ENCODE measurements around the gene MIOS.

MIOS gene

DNA sequence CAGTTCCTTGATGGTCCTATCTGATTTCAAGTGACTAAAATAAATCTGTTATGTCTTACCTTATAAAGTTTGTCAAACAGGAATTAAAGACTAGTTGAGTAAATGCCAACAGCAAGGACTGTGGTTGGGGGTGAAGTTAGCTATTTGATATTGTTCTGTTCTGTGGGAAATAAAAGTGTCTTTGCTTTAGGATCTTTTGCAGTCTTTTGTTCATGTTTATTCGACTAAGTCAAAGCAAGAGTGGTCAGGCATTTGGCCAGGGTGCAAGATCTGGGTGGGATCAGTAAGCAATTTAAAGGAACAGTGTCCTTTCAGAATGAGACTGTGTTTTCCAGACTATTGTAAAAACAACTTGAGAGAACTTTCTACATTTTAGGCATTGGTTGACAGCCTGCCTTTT lies 31.0 kb upstream of the MIOS start, which contains the start of gene COL28A1:
Gene COL28A1, minus strand, starts transcription at position 183 of the 400 bp plus-strand sequence. CDS start 2,998 bp downstream, outside the sequence.
- Histone ChIP-seq H3K36me3 (ENCODE audit: control insufficient read depth, insufficient read depth, low read length) (no peaks in the 10 kb centered on the region), H3K9me3 (ENCODE audit: control insufficient read depth, insufficient read depth, low read depth, low read length) (no peaks in the 10 kb centered on the region), H3K4me3 (ENCODE audit: low read depth, low read length) (no peak within 1 kb of the TSS), H3K27ac (ENCODE audit: low read depth, low read length) (no peak within 1 kb of the TSS), H3K27me3 (ENCODE audit: control insufficient read depth, insufficient read depth, low read length) (no peaks in the 10 kb centered on the region), H3K4me1 (ENCODE audit: control insufficient read depth, insufficient read depth, low read length) (no peaks in the 10 kb centered on the region), H3K9ac (ENCODE audit: low read length) (no peak within 1 kb of the TSS)

DNA sequence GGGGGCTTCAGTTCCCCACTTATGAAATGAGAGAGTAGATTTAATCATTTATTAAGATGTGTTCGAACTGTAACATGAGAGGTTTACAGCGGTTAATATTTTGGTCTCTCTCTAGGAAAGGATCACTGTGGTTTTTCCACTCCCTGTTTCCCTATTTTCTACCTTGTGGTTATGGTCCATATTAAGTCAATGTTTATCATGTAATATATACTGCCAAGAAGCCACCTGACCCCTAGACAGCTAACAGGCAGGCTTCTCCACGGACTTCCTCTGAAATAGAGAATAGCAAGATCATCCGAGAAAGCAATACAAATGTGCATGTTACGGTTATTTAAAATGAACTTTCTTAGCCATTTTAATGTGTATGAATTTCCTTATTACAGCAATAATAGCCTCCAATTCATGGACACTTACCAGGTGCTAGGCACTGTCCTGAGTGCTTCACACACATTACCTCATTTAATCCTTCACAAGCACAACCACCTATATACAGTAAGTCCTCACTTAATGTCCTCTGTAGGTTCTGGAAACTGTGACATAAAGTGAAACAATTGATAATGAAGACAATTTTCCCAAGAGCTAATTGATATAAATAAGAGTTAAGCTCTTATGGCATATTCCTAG lies 30.2 kb upstream of the MIOS start:
- no peaks in the 10 kb centered on the region for H3K27me3 ChIP-seq (ENCODE audit: control insufficient read depth, insufficient read depth, low read length)
- no peaks in the 10 kb centered on the region for H3K4me1 ChIP-seq (ENCODE audit: control insufficient read depth, insufficient read depth, low read length)
- H3K36me3 ChIP-seq (ENCODE audit: control insufficient read depth, insufficient read depth, low read length) = no peaks in the 10 kb centered on the region
- no peaks in the 10 kb centered on the region for H3K9me3 ChIP-seq (ENCODE audit: control insufficient read depth, insufficient read depth, low read depth, low read length)
- H3K9ac ChIP-seq (ENCODE audit: low read length) = no peak overlapping the region
- no peak overlapping the region for H3K4me3 ChIP-seq (ENCODE audit: low read depth, low read length)
- H3K27ac ChIP-seq (ENCODE audit: low read depth, low read length) = no peak overlapping the region

DNA sequence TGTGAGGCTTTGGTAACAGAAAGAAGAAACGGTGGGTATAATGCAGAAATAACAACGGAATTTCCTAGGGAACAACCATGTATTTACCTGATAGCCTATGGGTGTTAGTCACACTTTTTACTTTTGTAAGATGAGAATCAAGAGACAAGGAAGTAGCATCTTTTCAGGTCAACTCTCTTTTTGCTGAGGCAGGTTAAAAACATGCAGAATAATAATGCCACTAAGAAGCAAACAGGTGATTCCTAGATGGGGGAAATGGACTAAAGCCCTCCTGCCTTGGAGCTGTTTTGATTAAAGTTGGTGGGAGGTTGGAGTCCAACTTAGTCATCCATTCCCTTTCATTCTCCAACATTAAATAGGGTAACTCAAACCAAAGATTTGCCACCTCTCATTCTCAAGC lies 29.0 kb upstream of the MIOS start:
- Histone ChIP-seq H3K36me3 (ENCODE audit: control insufficient read depth, insufficient read depth, low read length) (no peaks in the 10 kb centered on the region), H3K9ac (ENCODE audit: low read length) (no peak overlapping the region), H3K9me3 (ENCODE audit: control insufficient read depth, insufficient read depth, low read depth, low read length) (no peaks in the 10 kb centered on the region), H3K27ac (ENCODE audit: low read depth, low read length) (no peak overlapping the region), H3K4me1 (ENCODE audit: control insufficient read depth, insufficient read depth, low read length) (no peaks in the 10 kb centered on the region), H3K4me3 (ENCODE audit: low read depth, low read length) (no peak overlapping the region), H3K27me3 (ENCODE audit: control insufficient read depth, insufficient read depth, low read length) (no peaks in the 10 kb centered on the region)

DNA sequence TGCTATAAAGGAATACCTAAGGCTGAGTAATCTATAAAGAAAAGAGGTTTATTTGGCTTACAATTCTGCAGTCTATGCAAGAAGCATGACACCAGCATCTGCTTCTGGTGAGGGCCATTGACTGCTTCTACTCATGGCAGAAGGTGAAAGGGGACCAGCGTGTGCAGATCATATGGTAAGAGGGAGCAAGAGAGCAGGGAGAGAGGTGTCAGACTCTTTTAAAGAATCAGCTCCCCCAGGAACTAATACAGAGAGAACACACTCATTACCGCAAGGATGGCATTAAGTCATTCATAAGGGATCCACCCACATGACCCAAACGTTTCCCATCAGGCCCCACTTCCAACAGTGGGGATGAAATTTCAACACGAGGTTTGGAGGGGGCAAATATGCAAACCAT lies 27.5 kb upstream of the MIOS start:
- no peaks in the 10 kb centered on the region for H3K27me3 ChIP-seq (ENCODE audit: control insufficient read depth, insufficient read depth, low read length)
- no peak overlapping the region for H3K9ac ChIP-seq (ENCODE audit: low read length)
- H3K27ac ChIP-seq (ENCODE audit: low read depth, low read length) = no peak overlapping the region
- H3K4me1 ChIP-seq (ENCODE audit: control insufficient read depth, insufficient read depth, low read length) = no peaks in the 10 kb centered on the region
- H3K4me3 ChIP-seq (ENCODE audit: low read depth, low read length) = no peak overlapping the region
- no peaks in the 10 kb centered on the region for H3K9me3 ChIP-seq (ENCODE audit: control insufficient read depth, insufficient read depth, low read depth, low read length)
- H3K36me3 ChIP-seq (ENCODE audit: control insufficient read depth, insufficient read depth, low read length) = no peaks in the 10 kb centered on the region

DNA sequence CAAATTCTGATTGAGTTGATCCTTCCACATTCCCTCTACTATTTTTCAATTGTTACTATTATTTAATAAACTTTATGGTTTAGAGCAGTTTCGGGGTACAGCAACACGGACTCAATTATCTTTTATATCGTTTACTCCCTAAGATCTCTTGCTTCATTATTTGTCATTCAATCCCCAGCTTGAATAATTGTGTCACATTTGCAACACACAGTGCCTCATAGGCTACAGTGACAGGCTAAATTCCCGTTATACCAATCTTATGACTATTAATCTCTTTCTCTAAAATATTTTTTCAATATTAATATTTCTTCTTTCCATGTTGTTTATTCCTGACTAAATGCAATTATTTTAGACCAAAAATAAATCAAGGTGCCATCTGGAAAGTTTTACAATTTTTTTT lies 27.0 kb upstream of the MIOS start:
- Histone ChIP-seq H3K4me1 (ENCODE audit: control insufficient read depth, insufficient read depth, low read length) (no peaks in the 10 kb centered on the region), H3K9ac (ENCODE audit: low read length) (no peak overlapping the region), H3K27me3 (ENCODE audit: control insufficient read depth, insufficient read depth, low read length) (no peaks in the 10 kb centered on the region), H3K4me3 (ENCODE audit: low read depth, low read length) (no peak overlapping the region), H3K27ac (ENCODE audit: low read depth, low read length) (no peak overlapping the region), H3K9me3 (ENCODE audit: control insufficient read depth, insufficient read depth, low read depth, low read length) (no peaks in the 10 kb centered on the region), H3K36me3 (ENCODE audit: control insufficient read depth, insufficient read depth, low read length) (no peaks in the 10 kb centered on the region)

DNA sequence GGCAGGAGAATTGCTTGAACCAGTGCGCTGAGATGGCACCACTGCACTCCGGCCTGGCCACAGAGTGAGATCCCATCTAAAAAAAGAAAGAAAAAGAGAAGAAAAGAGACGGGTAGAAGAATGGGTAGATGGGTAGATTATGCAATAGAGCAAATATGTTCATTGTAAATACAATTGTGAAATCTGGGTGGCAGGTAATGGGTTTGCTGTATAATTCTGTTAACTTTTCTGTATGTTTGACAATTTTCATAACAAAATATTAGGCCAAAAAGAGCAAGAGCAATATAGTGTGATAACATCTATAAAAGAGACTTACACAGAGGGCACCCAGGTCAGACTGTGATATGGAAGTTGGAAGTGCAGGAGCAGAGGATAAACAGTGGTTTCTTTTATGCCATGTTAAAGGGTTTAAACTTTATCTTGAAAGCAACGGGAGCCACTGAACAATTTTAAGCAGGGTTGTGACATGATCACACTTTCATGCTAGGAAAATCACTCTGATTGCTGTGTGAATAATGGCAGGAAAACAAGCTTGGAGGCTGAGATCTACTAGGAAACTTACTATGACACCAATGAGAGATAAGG lies 24.3 kb upstream of the MIOS start:
- no peak overlapping the region for H3K9ac ChIP-seq (ENCODE audit: low read length)
- no peaks in the 10 kb centered on the region for H3K36me3 ChIP-seq (ENCODE audit: control insufficient read depth, insufficient read depth, low read length)
- no peak overlapping the region for H3K4me3 ChIP-seq (ENCODE audit: low read depth, low read length)
- H3K4me1 ChIP-seq (ENCODE audit: control insufficient read depth, insufficient read depth, low read length) = no peaks in the 10 kb centered on the region
- no peak overlapping the region for H3K27ac ChIP-seq (ENCODE audit: low read depth, low read length)
- no peaks in the 10 kb centered on the region for H3K27me3 ChIP-seq (ENCODE audit: control insufficient read depth, insufficient read depth, low read length)
- H3K9me3 ChIP-seq (ENCODE audit: control insufficient read depth, insufficient read depth, low read depth, low read length) = no peaks in the 10 kb centered on the region

DNA sequence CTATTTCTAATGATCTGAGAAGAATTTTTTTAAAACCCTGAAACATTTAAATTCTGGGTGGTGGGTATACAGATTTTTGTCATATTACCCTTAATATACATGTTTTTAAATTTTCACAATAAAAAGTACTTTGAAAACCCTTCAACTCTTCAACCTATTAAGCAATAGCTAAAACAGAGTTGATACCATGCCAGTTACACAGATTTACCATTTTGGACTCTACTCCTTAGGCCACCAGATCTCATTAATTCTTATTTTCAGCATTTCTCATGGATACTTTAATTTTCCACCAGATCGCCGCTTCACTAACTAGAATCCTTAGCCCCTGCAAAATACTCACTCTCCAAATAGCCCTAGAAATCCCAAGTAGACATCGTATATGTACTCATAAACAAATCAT lies 18.3 kb upstream of the MIOS start:
- Histone ChIP-seq H3K4me3 (ENCODE audit: low read depth, low read length) (no peak overlapping the region), H3K27me3 (ENCODE audit: control insufficient read depth, insufficient read depth, low read length) (no peaks in the 10 kb centered on the region), H3K4me1 (ENCODE audit: control insufficient read depth, insufficient read depth, low read length) (no peaks in the 10 kb centered on the region), H3K9ac (ENCODE audit: low read length) (no peak overlapping the region), H3K9me3 (ENCODE audit: control insufficient read depth, insufficient read depth, low read depth, low read length) (no peaks in the 10 kb centered on the region), H3K27ac (ENCODE audit: low read depth, low read length) (no peak overlapping the region), H3K36me3 (ENCODE audit: control insufficient read depth, insufficient read depth, low read length) (no peaks in the 10 kb centered on the region)

DNA sequence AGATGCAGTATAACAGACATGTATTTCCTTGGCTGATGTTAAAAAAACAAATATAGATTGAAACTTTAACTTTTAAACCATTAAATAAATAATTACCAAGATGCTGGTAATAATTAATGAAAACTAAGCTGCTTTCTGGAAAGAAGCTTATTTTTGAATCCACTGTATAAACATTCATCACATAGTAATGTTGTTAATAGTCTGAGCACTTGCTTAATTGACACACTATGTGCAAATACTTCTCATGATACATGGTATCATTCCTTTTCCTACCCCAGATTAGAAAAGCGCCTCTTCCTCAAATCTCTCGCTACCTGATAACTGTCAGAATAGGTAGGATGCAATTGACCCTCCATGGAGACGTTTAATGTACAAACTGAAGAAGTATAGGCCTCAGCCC lies 16.0 kb upstream of the MIOS start:
- no peaks in the 10 kb centered on the region for H3K4me1 ChIP-seq (ENCODE audit: control insufficient read depth, insufficient read depth, low read length)
- no peaks in the 10 kb centered on the region for H3K36me3 ChIP-seq (ENCODE audit: control insufficient read depth, insufficient read depth, low read length)
- H3K27ac ChIP-seq (ENCODE audit: low read depth, low read length) = no peak overlapping the region
- H3K9me3 ChIP-seq (ENCODE audit: control insufficient read depth, insufficient read depth, low read depth, low read length) = no peaks in the 10 kb centered on the region
- H3K4me3 ChIP-seq (ENCODE audit: low read depth, low read length) = no peak overlapping the region
- H3K27me3 ChIP-seq (ENCODE audit: control insufficient read depth, insufficient read depth, low read length) = no peaks in the 10 kb centered on the region
- H3K9ac ChIP-seq (ENCODE audit: low read length) = no peak overlapping the region

DNA sequence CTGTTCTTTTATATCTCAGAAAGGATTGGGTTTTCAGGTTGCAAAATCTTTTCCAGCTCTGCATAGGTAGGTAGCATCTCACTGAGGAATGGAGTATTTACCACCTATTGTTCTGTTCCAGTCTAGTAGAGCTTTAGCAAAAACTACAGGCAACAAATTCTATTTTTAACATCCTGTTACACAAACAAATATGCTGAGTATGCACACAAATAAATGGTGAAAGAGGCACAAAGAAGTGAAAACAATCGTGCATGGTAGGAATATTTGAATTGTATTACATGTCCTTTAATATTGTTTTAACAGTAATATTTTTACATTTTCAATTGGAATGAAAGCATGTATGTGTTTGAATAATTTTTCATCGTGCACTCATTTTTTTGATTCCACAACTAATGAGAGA lies 14.5 kb upstream of the MIOS start:
- Histone ChIP-seq H3K9ac (ENCODE audit: low read length) (no peak overlapping the region), H3K9me3 (ENCODE audit: control insufficient read depth, insufficient read depth, low read depth, low read length) (no peaks in the 10 kb centered on the region), H3K27ac (ENCODE audit: low read depth, low read length) (no peak overlapping the region), H3K36me3 (ENCODE audit: control insufficient read depth, insufficient read depth, low read length) (no peaks in the 10 kb centered on the region), H3K4me1 (ENCODE audit: control insufficient read depth, insufficient read depth, low read length) (no peaks in the 10 kb centered on the region), H3K27me3 (ENCODE audit: control insufficient read depth, insufficient read depth, low read length) (no peaks in the 10 kb centered on the region), H3K4me3 (ENCODE audit: low read depth, low read length) (no peak overlapping the region)

DNA sequence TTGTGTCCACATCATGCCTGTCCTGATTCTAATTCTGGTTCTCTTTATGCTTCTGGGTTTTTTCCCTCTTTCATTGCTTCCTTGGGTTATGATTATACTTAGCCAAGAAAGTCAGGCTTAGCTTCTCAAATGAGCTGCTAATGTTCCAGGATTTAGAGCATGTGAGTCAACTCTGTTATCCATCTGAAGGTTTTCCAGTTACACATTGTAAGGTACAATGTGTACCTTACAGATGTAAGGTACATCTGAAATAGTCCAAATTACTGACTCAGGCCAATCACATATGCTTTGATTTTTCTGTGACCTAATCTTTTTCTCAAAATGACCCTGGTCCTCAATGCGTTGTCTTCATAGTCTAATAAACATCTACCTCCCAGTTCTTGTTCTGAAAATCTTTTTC lies 13.3 kb upstream of the MIOS start:
- no peak overlapping the region for H3K27ac ChIP-seq (ENCODE audit: low read depth, low read length)
- no peaks in the 10 kb centered on the region for H3K27me3 ChIP-seq (ENCODE audit: control insufficient read depth, insufficient read depth, low read length)
- no peak overlapping the region for H3K9ac ChIP-seq (ENCODE audit: low read length)
- no peaks in the 10 kb centered on the region for H3K4me1 ChIP-seq (ENCODE audit: control insufficient read depth, insufficient read depth, low read length)
- no peaks in the 10 kb centered on the region for H3K9me3 ChIP-seq (ENCODE audit: control insufficient read depth, insufficient read depth, low read depth, low read length)
- H3K36me3 ChIP-seq (ENCODE audit: control insufficient read depth, insufficient read depth, low read length) = no peaks in the 10 kb centered on the region
- no peak overlapping the region for H3K4me3 ChIP-seq (ENCODE audit: low read depth, low read length)

DNA sequence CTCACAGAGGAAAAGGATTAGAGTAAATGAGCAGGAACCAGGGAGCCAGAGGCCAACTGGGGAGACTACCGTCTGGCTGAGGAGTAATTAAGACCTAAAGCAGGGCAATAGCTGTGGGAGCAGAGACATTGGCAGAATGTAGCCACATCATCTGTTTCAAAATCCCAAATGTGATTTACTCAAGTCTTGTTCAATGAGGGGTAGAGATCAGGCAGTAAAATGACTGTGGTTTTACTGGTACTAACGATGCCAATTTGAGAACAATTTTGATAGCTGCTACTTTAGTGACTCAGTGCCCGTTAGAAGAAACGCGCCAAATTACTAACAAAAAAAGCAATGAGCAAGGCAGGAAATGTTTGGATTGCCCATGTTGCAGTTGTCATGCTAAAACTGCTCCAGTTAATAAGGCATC lies 12.7 kb upstream of the MIOS start:
- H3K9ac ChIP-seq (ENCODE audit: low read length) = no peak overlapping the region
- H3K36me3 ChIP-seq (ENCODE audit: control insufficient read depth, insufficient read depth, low read length) = no peaks in the 10 kb centered on the region
- H3K4me1 ChIP-seq (ENCODE audit: control insufficient read depth, insufficient read depth, low read length) = no peaks in the 10 kb centered on the region
- no peak overlapping the region for H3K27ac ChIP-seq (ENCODE audit: low read depth, low read length)
- H3K9me3 ChIP-seq (ENCODE audit: control insufficient read depth, insufficient read depth, low read depth, low read length) = no peaks in the 10 kb centered on the region
- H3K4me3 ChIP-seq (ENCODE audit: low read depth, low read length) = no peak overlapping the region
- no peaks in the 10 kb centered on the region for H3K27me3 ChIP-seq (ENCODE audit: control insufficient read depth, insufficient read depth, low read length)

All from HUES6 (cell line).